CD4-positive, alpha-beta T cell treated with Interleukin-6 for 4 hours (primary cell): ENCODE measurements around the gene IRF5.

Experiments used
- DNase-seq: peaks from one replicate; pipeline ENCODE4 v3.0.0-alpha.2; 2020; ENCODE audit warnings: mixed read lengths

IRF5 gene

GRCh38 chr7:128937647-128938543 is at the start of gene IRF5:
IRF5 (plus strand) TSS chr7:128937927; CDS start chr7:128942082, 4,155 bp downstream.
- DNase-seq, result peak; percentile 28

- DNase-seq, result no peak
Measured at GRCh38 chr7:128888039-128888755, 49.5 kb upstream of the IRF5 start.

- DNase-seq, result no peak
Measured at GRCh38 chr7:128888756-128889095, 49.0 kb upstream of the IRF5 start.

- DNase-seq, result no peak
Measured at GRCh38 chr7:128889121-128889520, 48.6 kb upstream of the IRF5 start.

- no peak for DNase-seq
Measured at GRCh38 chr7:128890306-128891109, 47.2 kb upstream of the IRF5 start.

- DNase-seq, result peak; percentile 17
Measured at GRCh38 chr7:128891110-128891941, 46.4 kb upstream of the IRF5 start.

GRCh38 chr7:128891942-128892269 is 45.8 kb upstream of the IRF5 start:
- no peak for DNase-seq

- DNase-seq, result no peak
Measured at GRCh38 chr7:128892521-128893250, 45.0 kb upstream of the IRF5 start.

- DNase-seq, result no peak
Measured at GRCh38 chr7:128893251-128894100, 44.3 kb upstream of the IRF5 start.

GRCh38 chr7:128894101-128894440 is 43.7 kb upstream of the IRF5 start:
- DNase-seq, result no peak

GRCh38 chr7:128895320-128895719 is 42.4 kb upstream of the IRF5 start:
- DNase-seq, result no peak

- DNase-seq, result no peak
Measured at GRCh38 chr7:128899392-128899791, 38.3 kb upstream of the IRF5 start.

- DNase-seq, result no peak
Measured at GRCh38 chr7:128900237-128900636, 37.5 kb upstream of the IRF5 start.

- DNase-seq, result no peak
Measured at GRCh38 chr7:128902761-128903585, 34.8 kb upstream of the IRF5 start.

GRCh38 chr7:128903621-128904361 is 33.9 kb upstream of the IRF5 start:
- no peak for DNase-seq

- peak; percentile 28 for DNase-seq
Measured at GRCh38 chr7:128904381-128905197, 33.1 kb upstream of the IRF5 start.

- no peak for DNase-seq
Measured at GRCh38 chr7:128906001-128906765, 31.5 kb upstream of the IRF5 start.
